NCI-H2171 treated with DMSO at 0.1 percent for 48 hours (cell line): Measurements from ENCODE around the gene COL18A1.
A peak's percentile ranks its signal among the peaks of the same experiment; 100 is the strongest.

ENCODE experiments used
- DNase-seq: peaks from one replicate; lab custom pipeline; 2025; lab: John Stamatoyannopoulos, UW

Gene COL18A1

GRCh38 chr21:45414396-45415187 is 9.6 kb downstream of the COL18A1 start:
- DNase-seq: no peak

GRCh38 chr21:45415188-45415942 is 10.4 kb downstream of the COL18A1 start:
- DNase-seq: no peak

- no peak for DNase-seq
Observed at GRCh38 chr21:45415943-45416611, 11.1 kb downstream of the COL18A1 start.

GRCh38 chr21:45416620-45417019 is 11.7 kb downstream of the COL18A1 start:
- DNase-seq: no peak

GRCh38 chr21:45417256-45417950 is 12.4 kb downstream of the COL18A1 start:
- DNase-seq: no peak

GRCh38 chr21:45417951-45418300 is 13.0 kb downstream of the COL18A1 start:
- no peak for DNase-seq

GRCh38 chr21:45418301-45419071 is 13.5 kb downstream of the COL18A1 start:
- no peak for DNase-seq

GRCh38 chr21:45419162-45419561 is 14.2 kb downstream of the COL18A1 start:
- DNase-seq: no peak

- DNase-seq: peak; percentile 10
Observed at GRCh38 chr21:45420061-45421041, 15.4 kb downstream of the COL18A1 start.

- no peak for DNase-seq
Observed at GRCh38 chr21:45421071-45421845, 16.3 kb downstream of the COL18A1 start.

- no peak for DNase-seq
Observed at GRCh38 chr21:45421846-45422775, 17.1 kb downstream of the COL18A1 start.

- DNase-seq: no peak
Observed at GRCh38 chr21:45423201-45423955, 18.4 kb downstream of the COL18A1 start.

GRCh38 chr21:45423968-45424853 is 19.2 kb downstream of the COL18A1 start:
- DNase-seq: no peak

GRCh38 chr21:45424854-45425795 is 20.2 kb downstream of the COL18A1 start:
- no peak for DNase-seq
